HG02588 (cell line): ENCODE data around the gene ICAM5.

Experiments used
- ATAC-seq: cut with Tn5 transposase; IDR thresholded peaks from one replicate; pipeline ENCODE4 v1.9.1; 2021; ENCODE audit warnings: mild to moderate bottlenecking, moderate library complexity; ENCODE audit not compliant: unreplicated experiment

Gene ICAM5

DNA sequence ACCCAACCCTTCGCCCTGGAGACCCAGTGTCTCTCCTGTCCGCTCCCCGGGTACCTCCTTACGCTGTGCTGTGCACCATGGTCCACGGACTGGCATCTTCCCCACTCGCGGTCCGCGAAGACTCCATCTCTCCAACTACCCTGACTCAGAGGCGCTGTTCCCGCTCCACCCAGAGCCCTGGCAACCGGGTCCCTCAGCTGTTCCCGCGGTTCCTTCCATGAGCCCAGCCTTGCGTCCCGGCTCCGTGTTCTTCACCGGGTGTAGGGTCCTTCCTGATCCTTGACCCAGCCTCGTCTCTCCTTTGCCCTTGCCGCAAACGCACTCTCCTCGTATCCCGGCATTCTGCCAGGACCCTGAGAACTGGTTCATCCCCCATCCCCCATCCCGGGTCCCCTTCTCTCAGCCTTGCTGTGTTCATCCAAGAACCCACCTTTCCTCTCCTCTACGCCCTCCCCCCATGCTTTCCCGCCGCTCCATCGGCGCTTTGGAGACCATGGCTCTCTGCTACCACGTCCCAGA is 664 bp downstream of the ICAM5 start:
- ATAC-seq: no peak

DNA sequence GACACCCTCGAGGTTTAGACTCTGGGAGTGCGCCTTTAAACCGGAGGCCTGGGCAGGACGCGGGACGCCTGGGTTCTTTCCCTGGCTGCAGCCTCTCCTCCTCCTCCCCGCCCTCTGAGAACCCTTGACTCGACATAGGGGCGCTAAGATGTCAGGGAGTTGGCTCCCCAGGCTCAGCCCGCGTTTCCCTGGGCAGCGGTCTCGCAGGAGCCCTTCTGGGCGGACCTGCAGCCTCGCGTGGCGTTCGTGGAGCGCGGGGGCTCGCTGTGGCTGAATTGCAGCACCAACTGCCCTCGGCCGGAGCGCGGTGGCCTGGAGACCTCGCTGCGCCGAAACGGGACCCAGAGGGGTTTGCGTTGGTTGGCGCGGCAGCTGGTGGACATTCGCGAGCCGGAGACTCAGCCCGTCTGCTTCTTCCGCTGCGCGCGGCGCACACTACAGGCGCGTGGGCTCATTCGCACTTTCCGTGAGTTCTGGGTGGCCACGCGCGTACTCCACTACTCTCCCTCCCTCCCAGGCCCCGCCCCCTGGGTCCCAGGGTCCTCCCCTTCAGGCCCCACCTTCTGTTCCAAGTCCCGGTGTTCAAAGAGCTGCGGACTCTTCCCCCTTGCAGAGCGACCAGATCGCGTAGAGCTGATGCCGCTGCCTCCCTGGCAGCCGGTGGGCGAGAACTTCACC is 1.3 kb downstream of the ICAM5 start:
- no peak for ATAC-seq

DNA sequence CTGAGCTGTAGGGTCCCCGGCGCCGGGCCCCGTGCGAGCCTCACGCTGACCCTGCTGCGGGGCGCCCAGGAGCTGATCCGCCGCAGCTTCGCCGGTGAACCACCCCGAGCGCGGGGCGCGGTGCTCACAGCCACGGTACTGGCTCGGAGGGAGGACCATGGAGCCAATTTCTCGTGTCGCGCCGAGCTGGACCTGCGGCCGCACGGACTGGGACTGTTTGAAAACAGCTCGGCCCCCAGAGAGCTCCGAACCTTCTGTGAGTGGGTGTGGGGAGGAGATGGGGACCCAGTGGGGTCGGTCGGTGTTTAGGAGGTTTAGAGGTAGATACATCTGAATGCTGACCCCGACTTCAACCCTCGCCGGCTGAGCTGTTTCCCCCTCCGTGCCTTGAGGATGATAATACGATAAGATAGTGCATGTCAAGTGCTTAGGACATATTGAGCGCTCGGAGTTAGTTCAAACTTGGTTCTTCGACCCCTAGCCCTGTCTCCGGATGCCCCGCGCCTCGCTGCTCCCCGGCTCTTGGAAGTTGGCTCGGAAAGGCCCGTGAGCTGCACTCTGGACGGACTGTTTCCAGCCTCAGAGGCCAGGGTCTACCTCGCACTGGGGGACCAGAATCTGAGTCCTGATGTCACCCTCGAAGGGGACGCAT is 1.9 kb downstream of the ICAM5 start:
- ATAC-seq: no peak

DNA sequence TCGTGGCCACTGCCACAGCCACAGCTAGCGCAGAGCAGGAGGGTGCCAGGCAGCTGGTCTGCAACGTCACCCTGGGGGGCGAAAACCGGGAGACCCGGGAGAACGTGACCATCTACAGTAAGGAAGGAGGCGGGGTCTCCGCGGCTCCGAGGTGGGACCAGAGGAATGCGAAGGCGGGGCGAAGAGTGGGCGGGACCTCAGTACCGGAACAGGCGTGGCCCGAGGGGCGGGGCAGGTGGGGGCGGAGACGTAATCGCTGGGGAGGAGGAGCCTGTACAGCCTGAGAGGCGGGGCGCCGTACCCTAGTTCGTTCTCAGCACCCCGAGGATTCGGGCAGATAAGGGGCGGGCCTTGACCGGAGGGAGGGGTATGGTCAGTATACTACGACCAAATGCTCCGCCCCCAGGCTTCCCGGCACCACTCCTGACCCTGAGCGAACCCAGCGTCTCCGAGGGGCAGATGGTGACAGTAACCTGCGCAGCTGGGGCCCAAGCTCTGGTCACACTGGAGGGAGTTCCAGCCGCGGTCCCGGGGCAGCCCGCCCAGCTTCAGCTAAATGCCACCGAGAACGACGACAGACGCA is 2.5 kb downstream of the ICAM5 start:
- peak; percentile 37 for ATAC-seq

DNA sequence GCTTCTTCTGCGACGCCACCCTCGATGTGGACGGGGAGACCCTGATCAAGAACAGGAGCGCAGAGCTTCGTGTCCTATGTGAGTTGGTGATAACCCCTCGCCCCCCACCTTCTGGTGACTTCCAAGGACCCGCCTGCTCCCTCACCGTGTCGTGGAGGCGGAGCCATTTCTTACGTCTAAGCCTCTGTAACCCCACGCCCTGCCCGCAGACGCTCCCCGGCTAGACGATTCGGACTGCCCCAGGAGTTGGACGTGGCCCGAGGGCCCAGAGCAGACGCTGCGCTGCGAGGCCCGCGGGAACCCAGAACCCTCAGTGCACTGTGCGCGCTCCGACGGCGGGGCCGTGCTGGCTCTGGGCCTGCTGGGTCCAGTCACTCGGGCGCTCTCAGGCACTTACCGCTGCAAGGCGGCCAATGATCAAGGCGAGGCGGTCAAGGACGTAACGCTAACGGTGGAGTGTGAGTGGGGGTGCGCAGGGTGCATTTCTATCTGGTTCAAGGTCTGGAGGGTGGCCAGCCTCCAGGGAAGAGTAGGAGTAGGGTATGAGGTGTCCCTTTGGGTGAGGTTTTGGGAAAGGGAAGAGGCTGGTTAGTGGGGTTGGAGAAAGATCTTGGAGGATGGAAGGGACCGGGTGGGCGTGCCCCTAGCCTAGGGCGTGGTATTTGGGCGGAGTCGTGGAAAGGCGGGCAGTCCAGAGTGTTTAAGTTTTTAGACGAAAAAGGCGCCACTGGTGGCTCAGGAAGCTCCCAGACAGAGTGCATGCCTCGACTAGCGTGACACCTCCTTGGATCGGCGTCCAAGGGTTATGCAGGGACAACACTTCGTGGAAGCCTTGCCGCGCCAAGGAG is 3.3 kb downstream of the ICAM5 start:
- no peak for ATAC-seq

DNA sequence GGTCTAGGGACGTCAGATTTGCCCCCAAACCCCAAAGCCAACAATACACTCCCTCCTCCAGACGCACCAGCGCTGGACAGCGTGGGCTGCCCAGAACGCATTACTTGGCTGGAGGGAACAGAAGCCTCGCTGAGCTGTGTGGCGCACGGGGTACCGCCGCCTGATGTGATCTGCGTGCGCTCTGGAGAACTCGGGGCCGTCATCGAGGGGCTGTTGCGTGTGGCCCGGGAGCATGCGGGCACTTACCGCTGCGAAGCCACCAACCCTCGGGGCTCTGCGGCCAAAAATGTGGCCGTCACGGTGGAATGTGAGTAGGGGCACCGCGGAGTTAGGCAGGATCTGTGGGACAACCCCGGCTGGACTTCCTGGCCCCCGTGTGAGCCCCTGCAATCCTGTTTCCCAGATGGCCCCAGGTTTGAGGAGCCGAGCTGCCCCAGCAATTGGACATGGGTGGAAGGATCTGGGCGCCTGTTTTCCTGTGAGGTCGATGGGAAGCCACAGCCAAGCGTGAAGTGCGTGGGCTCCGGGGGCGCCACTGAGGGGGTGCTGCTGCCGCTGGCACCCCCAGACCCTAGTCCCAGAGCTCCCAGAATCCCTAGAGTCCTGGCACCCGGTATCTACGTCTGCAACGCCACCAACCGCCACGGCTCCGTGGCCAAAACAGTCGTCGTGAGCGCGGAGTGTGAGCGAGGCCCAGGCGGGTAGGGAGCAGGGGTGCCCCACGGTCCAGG is 4.0 kb downstream of the ICAM5 start:
- no peak for ATAC-seq

DNA sequence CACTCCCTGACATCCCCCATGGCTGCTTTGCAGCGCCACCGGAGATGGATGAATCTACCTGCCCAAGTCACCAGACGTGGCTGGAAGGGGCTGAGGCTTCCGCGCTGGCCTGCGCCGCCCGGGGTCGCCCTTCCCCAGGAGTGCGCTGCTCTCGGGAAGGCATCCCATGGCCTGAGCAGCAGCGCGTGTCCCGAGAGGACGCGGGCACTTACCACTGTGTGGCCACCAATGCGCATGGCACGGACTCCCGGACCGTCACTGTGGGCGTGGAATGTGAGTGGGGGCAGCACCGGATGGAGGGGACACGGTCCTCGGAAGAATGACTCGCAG is 4.6 kb downstream of the ICAM5 start:
- no peak for ATAC-seq

DNA sequence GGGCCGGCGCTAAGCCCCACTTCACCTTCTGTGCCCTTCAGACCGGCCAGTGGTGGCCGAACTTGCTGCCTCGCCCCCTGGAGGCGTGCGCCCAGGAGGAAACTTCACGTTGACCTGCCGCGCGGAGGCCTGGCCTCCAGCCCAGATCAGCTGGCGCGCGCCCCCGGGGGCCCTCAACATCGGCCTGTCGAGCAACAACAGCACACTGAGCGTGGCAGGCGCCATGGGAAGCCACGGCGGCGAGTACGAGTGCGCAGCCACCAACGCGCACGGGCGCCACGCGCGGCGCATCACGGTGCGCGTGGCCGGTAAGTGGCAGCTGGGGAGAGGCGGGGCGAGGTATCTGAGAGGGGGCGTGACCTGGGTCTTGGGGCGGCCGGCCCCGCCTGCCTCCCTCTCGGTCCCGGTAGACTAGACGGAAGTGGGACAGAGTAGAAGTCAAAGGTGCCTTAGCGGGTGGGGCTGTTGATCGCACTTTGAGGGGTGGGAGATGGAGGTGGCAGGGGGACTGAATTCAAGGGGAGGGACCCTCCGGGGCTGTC is 5.6 kb downstream of the ICAM5 start:
- no peak for ATAC-seq

DNA sequence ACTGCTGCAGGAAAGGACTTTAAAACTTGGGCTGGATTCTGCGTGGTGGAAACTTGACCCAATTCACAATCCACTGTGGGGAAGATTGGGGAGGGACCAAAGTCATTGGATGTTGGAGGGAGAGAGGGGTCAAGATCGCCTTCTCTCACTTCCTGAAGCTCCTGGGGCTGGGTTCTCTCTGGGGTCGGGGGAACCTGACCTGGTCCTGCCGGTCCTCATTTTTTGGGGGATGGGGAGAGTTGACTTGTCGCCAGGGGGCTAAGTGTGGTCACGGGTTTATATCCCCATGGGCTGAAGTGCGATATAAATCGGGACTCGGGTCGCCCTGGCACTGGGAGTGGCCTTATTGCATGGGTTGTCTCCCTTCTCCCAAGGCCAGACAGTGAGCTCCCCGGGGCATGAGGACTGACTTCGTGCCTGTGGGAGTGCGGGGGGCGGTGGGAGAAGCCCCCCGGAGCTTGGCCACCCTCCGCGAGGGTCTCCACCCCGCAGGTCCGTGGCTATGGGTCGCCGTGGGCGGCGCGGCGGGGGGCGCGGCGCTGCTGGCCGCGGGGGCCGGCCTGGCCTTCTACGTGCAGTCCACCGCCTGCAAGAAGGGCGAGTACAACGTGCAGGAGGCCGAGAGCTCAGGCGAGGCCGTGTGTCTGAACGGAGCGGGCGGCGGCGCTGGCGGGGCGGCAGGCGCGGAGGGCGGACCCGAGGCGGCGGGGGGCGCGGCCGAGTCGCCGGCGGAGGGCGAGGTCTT is 6.3 kb downstream of the ICAM5 start:
- no peak for ATAC-seq

DNA sequence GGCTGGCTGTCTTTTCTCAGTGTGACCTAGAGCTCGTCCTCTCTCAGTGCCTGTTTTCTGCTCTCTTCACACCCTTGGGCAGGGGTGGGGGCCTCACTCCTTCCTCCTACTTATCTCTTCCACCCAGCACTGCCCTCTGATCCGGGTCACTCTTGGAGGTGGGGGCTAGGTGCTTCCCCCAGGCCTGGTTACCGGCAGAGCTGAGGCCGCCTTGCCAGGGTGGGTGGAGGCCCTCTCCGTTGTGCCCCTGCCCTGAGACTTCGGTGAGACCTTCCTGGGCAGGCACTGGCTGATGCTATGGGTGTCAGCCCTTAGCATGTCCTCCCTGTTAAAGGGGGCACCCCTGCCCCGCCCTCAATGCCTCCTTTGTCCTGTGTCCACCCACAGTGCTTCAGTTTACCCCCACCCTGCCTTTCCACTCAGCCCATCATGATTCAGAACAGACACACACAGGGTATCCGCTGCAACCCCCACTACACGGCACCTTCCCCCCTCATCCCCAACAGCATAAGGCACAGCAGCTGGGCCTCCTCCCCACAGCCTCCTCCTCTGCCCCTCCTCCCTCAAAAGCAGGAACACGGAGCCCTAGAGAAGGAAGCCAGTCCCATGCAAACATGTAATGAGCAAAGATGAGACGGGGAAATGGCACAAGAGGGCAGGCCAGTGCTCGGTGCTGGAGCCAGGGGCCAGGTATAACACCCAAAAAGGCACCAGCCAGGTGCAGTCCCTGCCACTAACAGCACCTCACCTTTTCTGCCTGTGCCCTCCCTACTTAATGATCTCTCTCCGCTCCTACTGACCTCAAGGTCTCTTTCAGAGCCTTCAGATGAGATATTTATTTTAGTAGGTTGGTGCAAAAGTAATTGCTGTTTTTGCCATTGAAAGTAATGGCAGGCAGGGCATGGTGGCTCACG is 10.1 kb downstream of the ICAM5 start:
- ATAC-seq: no peak

DNA sequence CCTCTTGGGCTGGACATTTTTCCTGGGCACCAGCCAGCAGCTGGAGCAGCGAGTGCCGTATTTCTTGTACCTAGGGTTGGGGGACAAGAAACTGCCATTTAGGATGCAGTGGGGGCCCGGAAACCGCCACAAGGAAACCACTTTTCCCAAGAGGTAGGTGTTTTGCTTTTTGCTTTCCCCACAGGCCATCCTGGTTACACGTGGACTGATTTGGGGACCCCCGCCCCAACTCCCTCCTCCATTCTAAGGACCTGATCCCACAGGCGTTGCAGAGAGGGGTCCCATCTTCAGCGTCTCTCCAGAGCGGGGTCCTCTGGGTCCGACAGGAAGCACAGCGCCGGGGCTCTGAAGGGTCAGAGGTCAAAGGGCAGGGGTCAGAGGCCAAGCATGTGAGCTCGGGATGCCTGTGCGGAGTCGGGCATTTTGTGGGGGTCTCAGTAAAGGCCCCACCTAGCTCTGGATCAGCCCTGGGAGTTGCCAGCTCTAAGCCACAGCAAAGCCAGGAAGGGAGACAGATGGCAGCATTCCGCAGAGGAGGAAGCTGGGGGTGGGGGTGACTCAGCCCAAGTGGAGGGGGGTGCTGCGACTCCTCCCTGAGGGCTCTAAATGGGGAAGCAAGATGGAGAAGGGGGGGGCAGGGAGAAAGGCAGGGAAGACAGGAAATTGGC is 15.5 kb downstream of the ICAM5 start:
- ATAC-seq: no peak

DNA sequence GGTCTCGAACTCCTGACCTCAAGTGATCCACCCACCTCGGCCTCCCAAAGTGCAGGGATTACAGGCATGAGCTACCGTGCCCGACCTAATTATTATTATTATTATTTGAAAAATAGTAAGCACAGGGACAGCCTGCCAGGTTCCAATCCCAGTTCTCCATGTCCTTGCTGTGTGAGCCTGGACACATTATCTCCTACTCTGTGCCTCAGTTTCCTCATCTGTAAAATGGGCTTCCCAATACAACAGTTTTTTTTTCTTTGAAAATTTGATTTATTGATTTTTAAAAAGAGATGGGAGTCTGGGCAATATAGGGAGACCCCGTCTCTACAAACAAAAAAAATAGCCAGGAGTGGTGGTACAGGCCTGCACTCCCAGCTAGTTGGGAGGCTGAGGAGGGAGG is 16.6 kb downstream of the ICAM5 start:
- ATAC-seq: no peak

DNA sequence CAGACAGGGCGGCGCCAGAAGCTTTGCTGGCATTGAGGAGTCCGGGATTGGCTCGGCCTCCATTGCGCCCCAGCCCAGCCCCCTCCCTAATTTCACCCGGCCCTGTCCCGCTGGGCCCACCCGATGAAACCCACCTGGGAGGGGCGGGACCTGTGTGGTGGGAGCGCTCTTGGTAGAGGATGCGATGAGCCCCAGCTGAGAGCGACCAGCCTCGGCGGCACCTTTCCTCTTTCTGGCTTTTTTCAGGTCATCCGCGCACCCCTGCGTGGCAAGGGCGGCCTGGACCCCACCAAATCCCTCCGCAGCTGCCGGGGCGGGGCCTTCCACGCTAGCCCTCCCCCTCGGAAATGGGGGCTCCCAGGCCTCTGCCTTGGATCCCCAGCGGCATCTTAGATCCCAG is 19.7 kb downstream of the ICAM5 start, which contains the start of gene ZGLP1:
TSS of gene ZGLP1 (minus strand) at position 393 of the 400 bp plus-strand sequence.
- ATAC-seq: no peak

DNA sequence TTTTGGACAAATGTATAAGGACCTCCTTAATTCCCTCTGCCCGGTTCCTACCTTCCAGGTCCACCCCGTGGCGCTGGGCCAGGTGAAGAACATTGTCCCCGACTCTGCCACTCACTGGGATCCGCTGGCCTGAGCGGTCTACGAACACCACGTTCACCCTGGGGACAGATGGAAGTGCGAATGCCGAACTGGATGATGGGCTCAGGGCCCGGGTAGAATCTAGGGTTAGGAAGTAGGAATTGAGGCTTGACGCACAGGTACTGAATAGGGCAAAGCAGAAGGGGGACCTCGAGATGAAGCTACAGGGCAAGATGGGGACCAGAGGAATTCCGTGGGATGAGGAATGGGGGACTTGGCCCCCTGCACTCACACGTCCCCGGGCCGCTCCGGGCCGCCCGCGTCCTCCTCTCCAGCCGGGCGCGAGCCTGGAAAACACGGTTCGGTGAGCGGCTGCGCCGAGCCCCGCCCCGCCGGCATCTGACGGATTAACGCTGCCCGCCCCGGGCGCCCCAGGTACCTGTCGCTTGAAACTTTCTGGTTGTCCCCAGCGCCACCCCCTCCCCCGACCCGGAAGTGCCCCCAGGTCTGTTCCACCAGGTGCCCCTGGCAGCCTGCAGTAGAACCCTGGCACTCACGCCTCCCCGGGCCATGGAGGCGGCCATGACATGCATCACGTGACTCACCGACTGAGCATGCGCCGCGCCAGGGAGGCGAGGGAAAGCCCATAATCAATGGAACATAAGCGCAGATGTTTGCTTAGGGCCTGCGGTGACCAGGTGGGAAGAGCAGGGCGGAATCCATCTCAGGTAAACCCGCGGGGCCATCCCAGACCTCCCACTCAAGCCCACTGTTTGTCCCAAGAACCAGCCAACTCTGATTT is 25.8 kb downstream of the ICAM5 start, which contains the start of gene FDX2:
TSS of gene FDX2 (minus strand) at position 681 of the 880 bp plus-strand sequence. CDS start at position 662, 19 bp downstream.
- peak; percentile 61 for ATAC-seq

DNA sequence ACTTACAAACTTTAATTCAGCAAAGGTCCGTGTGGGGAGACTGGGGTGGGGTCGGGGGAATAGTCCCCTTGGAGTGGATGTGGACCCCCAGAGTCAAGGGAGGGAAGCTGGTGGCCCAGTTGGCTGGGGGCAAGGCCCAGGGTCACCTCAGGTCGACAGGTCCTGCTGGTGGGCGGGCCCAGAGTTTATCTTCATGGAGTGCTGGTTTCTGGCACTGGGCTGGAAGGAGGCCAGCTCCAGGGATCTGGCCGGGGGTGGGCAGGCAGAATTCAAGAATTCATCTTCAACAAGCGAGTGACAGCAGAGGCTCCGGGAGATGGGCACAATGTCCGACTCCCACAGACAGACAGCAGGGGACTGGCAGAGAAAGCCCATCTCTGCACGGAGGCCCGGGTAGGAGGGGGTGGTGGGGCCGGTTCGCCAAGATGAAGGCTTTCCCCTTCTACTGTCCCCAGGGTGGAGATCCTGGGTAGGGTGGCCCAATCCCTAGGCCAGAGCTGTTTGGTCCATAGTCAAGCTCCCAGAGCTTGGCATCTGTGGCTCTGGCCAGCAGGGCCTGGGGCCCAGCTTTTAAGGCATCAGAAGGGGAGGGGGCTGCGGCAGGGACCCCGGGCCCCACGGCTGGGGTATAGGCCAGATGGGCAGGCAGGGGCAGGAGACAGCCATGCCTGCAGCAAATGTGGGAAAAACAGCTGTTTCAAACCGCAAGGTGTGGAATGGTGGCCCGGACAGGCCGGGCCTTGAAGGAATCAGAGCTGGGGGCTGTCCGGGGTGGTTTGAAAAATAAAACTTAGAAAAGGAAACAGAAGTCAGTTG is 26.7 kb downstream of the ICAM5 start:
- no peak for ATAC-seq
